Spinal cord (tissue), 10 donors: Measurements from ENCODE around the gene MAPK9. TPM values are rescaled to one million over a fixed set of nuclear protein-coding genes. Genes with fewer than 3 reads are reported as not detected.

Source experiments
- DNase-seq, 6 donors: peaks; one replicate each; pipeline versions ENCODE4 v3.0.0 to v3.0.0-alpha.2; 2013 to 2015; ENCODE audit warnings: low spot score in 6 of 6, low read depth in 4 of 6
- H3K27ac ChIP-seq: one replicate; pipeline ENCODE4 v1.5.1; 2013; ENCODE audit warnings: low read depth, low read length, control low read depth
- H3K27me3 ChIP-seq: one replicate; pipeline ENCODE4 v1.6.1; 2013; ENCODE audit warnings: low read length; ENCODE audit not compliant: control insufficient read depth, insufficient read depth
- H3K36me3 ChIP-seq: one replicate; pipeline ENCODE4 v1.6.1; 2013; ENCODE audit warnings: low read length; ENCODE audit not compliant: control insufficient read depth, insufficient read depth
- H3K4me1 ChIP-seq: one replicate; pipeline ENCODE4 v1.6.1; 2013; ENCODE audit warnings: low read length; ENCODE audit not compliant: control insufficient read depth, insufficient read depth
- H3K4me3 ChIP-seq: one replicate; pipeline ENCODE4 v1.5.1; 2013; ENCODE audit warnings: low read depth, low read length, control low read depth
- H3K9me3 ChIP-seq: one replicate; pipeline ENCODE4 v1.6.1; 2013; ENCODE audit warnings: low read length; ENCODE audit not compliant: control insufficient read depth, insufficient read depth
- WGBS: methylation state at CpG from one replicate; pipeline ENCODE4 v1.1.5; 2013; ENCODE audit warnings: missing lambda C conversion rate; ENCODE audit not compliant: insufficient coverage; 5-methylcytosine and 5-hydroxymethylcytosine counted together
- long read RNA-seq, 4 donors: transcript quantifications; one replicate each; lab custom pipeline, GENCODE V29; 2026
- polyA plus RNA-seq, 2 donors: library from polyadenylated mRNA; unstranded; fragments of 120-200 nt; gene quantifications; one replicate each; pipeline ENCODE4 v1.2.1, GENCODE V29; 2013; ENCODE audit not compliant: insufficient read length in 2 of 2
- total RNA-seq, 2 donors: library from RNA; depleted of rRNA in 1 of 2; stranded (reverse); fragments of 120-200 nt in 1 of 2; fragments of >200 nt in 1 of 2; gene quantifications; one replicate each; pipeline versions ENCODE4 v1.2.3 to v1.2.4, GENCODE V29; 2013 to 2014
- donor health status: healthy.

Gene MAPK9
- 10 to 100 TPM; 32.6 to 91.4 TPM for total RNA-seq
- polyA plus RNA-seq = 10 to 100 TPM; 85.4 to 97.6 TPM
- long read RNA-seq, donor 1, full-length matches to known transcripts = 21 of 29 reads
- long read RNA-seq, donor 1, partial matches to known transcripts = 8 of 29 reads
- long read RNA-seq, donor 1, other reads (novel, unspliced or antisense) = 0 of 29 reads
- long read RNA-seq, donor 2, full-length matches to known transcripts = 8 of 8 reads
- long read RNA-seq, donor 2, partial matches to known transcripts = 0 of 8 reads
- long read RNA-seq, donor 2, other reads (novel, unspliced or antisense) = 0 of 8 reads
- long read RNA-seq, donor 3, full-length matches to known transcripts = 9 of 9 reads
- long read RNA-seq, donor 3, partial matches to known transcripts = 0 of 9 reads
- long read RNA-seq, donor 3, other reads (novel, unspliced or antisense) = 0 of 9 reads
- long read RNA-seq, donor 4, full-length matches to known transcripts = 4 of 4 reads
- long read RNA-seq, donor 4, partial matches to known transcripts = 0 of 4 reads
- long read RNA-seq, donor 4, other reads (novel, unspliced or antisense) = 0 of 4 reads

GRCh38 chr5:180291943-180292831 is at the start of gene MAPK9:
Gene MAPK9 (minus strand): TSS chr5:180292083. CDS start chr5:180280561, 11,522 bp downstream.
- peak; percentile 66 to 97 (median 83) for DNase-seq
- H3K36me3 ChIP-seq = peaks cover 6% of the 10 kb centered on the region
- WGBS = under 1% methylated on average over 122 of the region's 122 CpGs
- H3K4me3 ChIP-seq = peak within 1 kb of the TSS; percentile 43
- H3K27ac ChIP-seq = peak within 1 kb of the TSS; percentile 47
- no peaks in the 10 kb centered on the region for H3K27me3 ChIP-seq
- no peaks in the 10 kb centered on the region for H3K9me3 ChIP-seq
- peaks cover 32% of the 10 kb centered on the region for H3K4me1 ChIP-seq

GRCh38 chr5:180341595-180341994 is 49.7 kb upstream of the MAPK9 start:
- WGBS = 100% methylated on average over 1 of the region's 8 CpGs

GRCh38 chr5:180340856-180341255 is 49.0 kb upstream of the MAPK9 start:
- Histone ChIP-seq H3K27me3 (peaks cover 4% of the 10 kb centered on the region), H3K27ac (no peak overlapping the region), H3K4me1 (peaks cover 31% of the 10 kb centered on the region), H3K4me3 (no peak overlapping the region), H3K36me3 (peaks cover 26% of the 10 kb centered on the region), H3K9me3 (no peaks in the 10 kb centered on the region)
- DNase-seq = no peak
- 90% methylated on average over 5 of the region's 9 CpGs for WGBS

More at GRCh38 chr5:180341595-180341994, 49.7 kb upstream of the MAPK9 start:
- H3K27ac ChIP-seq = no peak overlapping the region
- H3K36me3 ChIP-seq = peaks cover 24% of the 10 kb centered on the region
- H3K4me3 ChIP-seq = no peak overlapping the region
- H3K27me3 ChIP-seq = peaks cover 4% of the 10 kb centered on the region
- no peaks in the 10 kb centered on the region for H3K9me3 ChIP-seq
- no peak for DNase-seq
- peaks cover 38% of the 10 kb centered on the region for H3K4me1 ChIP-seq

DNA sequence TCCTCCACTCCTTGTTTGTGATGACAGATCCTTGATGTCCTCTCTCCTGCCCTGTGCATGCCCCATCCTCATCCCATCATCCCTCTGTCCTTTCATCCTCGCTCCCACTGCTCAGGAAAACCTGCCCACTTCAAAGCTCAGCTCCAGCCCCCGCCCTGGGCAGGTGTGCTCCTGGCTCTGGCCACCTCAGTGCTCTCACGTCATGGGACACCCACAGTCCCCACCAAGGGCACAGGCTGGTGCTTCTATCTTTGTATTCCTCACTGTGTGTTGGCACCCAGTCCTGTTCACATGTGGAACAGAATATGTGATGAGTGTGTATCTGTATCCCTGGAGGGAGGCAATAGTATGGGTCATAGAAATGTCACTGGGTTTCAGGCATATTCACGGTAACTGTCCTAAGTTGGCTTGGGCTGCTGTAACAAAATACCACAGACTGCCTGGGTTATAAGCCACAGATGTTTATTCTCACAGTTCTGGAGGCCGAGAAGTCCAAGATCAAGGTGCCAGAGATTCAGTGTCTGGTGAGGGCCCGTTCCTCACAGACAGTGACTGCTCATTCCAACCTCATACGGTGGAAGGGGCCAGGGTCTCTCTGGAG is 47.8 kb upstream of the MAPK9 start:
- no peak for DNase-seq
- Histone ChIP-seq H3K9me3 (no peaks in the 10 kb centered on the region), H3K36me3 (peaks cover 36% of the 10 kb centered on the region), H3K4me3 (no peak overlapping the region), H3K4me1 (peaks cover 28% of the 10 kb centered on the region), H3K27me3 (peaks cover 4% of the 10 kb centered on the region), H3K27ac (no peak overlapping the region)
- WGBS = 96% methylated on average over 5 of the region's 7 CpGs

- Histone ChIP-seq H3K4me1 (peaks cover 15% of the 10 kb centered on the region), H3K36me3 (peaks cover 42% of the 10 kb centered on the region), H3K27ac (no peak overlapping the region), H3K27me3 (peaks cover 4% of the 10 kb centered on the region), H3K9me3 (no peaks in the 10 kb centered on the region), H3K4me3 (no peak overlapping the region)
- WGBS = 89% methylated on average over 14 of the region's 22 CpGs
- no peak for DNase-seq
Observed at GRCh38 chr5:180338001-180338707, 46.3 kb upstream of the MAPK9 start.

GRCh38 chr5:180336234-180337020 is 44.5 kb upstream of the MAPK9 start:
- H3K9me3 ChIP-seq = no peaks in the 10 kb centered on the region
- no peak for DNase-seq
- 92% methylated on average over 21 of the region's 34 CpGs for WGBS
- H3K27me3 ChIP-seq = peaks cover 4% of the 10 kb centered on the region
- H3K27ac ChIP-seq = no peak overlapping the region
- peaks cover 7% of the 10 kb centered on the region for H3K4me1 ChIP-seq
- H3K36me3 ChIP-seq = peaks cover 42% of the 10 kb centered on the region
- no peak overlapping the region for H3K4me3 ChIP-seq

DNA sequence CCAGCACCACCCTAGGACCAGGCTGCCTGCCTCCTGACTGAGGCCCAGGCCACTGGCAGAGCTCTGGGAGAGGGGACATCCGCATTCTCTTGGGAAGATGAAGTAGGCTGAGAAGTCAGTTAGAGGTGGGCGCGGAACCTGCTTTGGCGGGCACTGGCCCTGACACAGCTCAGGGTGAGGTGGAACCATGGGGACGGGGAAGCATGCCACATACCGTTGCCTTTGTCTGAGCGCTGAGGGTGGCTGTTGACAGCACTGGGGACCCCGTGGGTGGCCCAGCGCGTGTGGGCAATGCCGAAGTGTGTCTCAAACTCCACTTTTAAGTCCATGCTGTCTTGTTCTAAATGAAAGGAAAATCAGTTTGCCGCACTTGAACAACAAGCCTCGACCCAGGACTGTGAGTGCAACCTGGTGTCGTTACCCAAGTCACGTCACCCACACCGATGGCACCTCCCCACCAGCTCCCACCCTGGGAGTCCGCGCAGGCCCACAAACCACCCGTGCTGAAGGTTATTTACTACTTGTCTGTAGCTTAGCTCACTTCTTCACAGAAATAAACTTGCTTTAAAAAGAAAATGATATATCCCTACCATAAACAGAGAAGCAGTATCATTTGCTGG is 43.8 kb upstream of the MAPK9 start:
- Histone ChIP-seq H3K27ac (no peak overlapping the region), H3K9me3 (no peaks in the 10 kb centered on the region), H3K27me3 (peaks cover 4% of the 10 kb centered on the region), H3K36me3 (peaks cover 42% of the 10 kb centered on the region), H3K4me1 (peaks cover 7% of the 10 kb centered on the region), H3K4me3 (no peak overlapping the region)
- no peak for DNase-seq
- 91% methylated on average over 13 of the region's 19 CpGs for WGBS
